H9 (cell line): ENCODE results near the gene ROCK2. TPM values are rescaled to one million over a fixed set of nuclear protein-coding genes. Genes with fewer than 3 reads are reported as not detected.

ENCODE experiments used
- DNase-seq: peaks from one replicate; pipeline ENCODE4 v3.0.0-alpha.2; 2017
- H2AFZ ChIP-seq: one replicate; pipeline ENCODE4 v1.6.1; 2013; ENCODE audit warnings: mild to moderate bottlenecking, low read length, control low read depth, moderate library complexity
- H2AK5ac ChIP-seq: 2 replicates; pipeline ENCODE4 v1.6.1; 2013; ENCODE audit warnings: low read length, control low read depth, mixed read lengths; ENCODE audit not compliant: insufficient read length
- H2BK120ac ChIP-seq: one replicate; pipeline ENCODE4 v1.6.1; 2013; ENCODE audit warnings: low read depth, mild to moderate bottlenecking, low read length, control low read depth, inconsistent platforms; ENCODE audit not compliant: poor library complexity, severe bottlenecking
- H2BK12ac ChIP-seq: 2 replicates; pipeline ENCODE4 v1.6.1; 2013; ENCODE audit warnings: low read length, control low read depth, mixed read lengths, low read depth; ENCODE audit not compliant: insufficient read length
- H2BK15ac ChIP-seq: 2 replicates; pipeline ENCODE4 v1.6.1; 2013; ENCODE audit warnings: low read depth, low read length, control low read depth
- H2BK20ac ChIP-seq: one replicate; pipeline ENCODE4 v1.6.1; 2013; ENCODE audit warnings: low read depth, mild to moderate bottlenecking, low read length, control low read depth, inconsistent platforms; ENCODE audit not compliant: poor library complexity, severe bottlenecking
- H2BK5ac ChIP-seq: 2 replicates; pipeline ENCODE4 v1.6.1; 2013; ENCODE audit warnings: low read length, control low read depth, mixed read lengths; ENCODE audit not compliant: insufficient read length
- H3K14ac ChIP-seq: 2 replicates; pipeline ENCODE4 v1.6.1; 2013; ENCODE audit warnings: low read length, control low read depth; ENCODE audit not compliant: insufficient read depth
- H3K18ac ChIP-seq: 2 replicates; pipeline ENCODE4 v1.6.1; 2013; ENCODE audit warnings: low read depth, mild to moderate bottlenecking, mixed read lengths, low read length, control low read depth; ENCODE audit not compliant: insufficient read length
- H3K23ac ChIP-seq: 2 replicates; pipeline ENCODE4 v1.6.1; 2013; ENCODE audit warnings: low read length, control low read depth, mixed read lengths, low read depth; ENCODE audit not compliant: insufficient read length
- H3K23me2 ChIP-seq: 2 replicates; pipeline ENCODE4 v1.6.1; 2013; ENCODE audit warnings: low read depth, mild to moderate bottlenecking, mixed read lengths, low read length, control low read depth; ENCODE audit not compliant: insufficient read length, poor library complexity, severe bottlenecking
- H3K27ac ChIP-seq: 2 replicates; pipeline ENCODE4 v1.5.1; 2013; ENCODE audit warnings: low read length, control low read depth, mixed read lengths, low read depth; ENCODE audit not compliant: insufficient read length
- H3K27me3 ChIP-seq: 2 replicates; pipeline ENCODE4 v1.6.1; 2013; ENCODE audit warnings: low read length, control low read depth, inconsistent platforms; ENCODE audit not compliant: insufficient read depth
- H3K4ac ChIP-seq: 2 replicates; pipeline ENCODE4 v1.6.1; 2013; ENCODE audit warnings: low read depth, mild to moderate bottlenecking, control low read depth, inconsistent platforms, low read length, moderate library complexity
- H3K4me1 ChIP-seq: 2 replicates; pipeline ENCODE4 v1.6.1; 2013; ENCODE audit warnings: low read length, control low read depth, inconsistent platforms; ENCODE audit not compliant: insufficient read depth
- H3K4me2 ChIP-seq: 2 replicates; pipeline ENCODE4 v1.6.1; 2013; ENCODE audit warnings: low read length, control low read depth, mixed read lengths; ENCODE audit not compliant: insufficient read length, insufficient read depth
- H3K56ac ChIP-seq: 2 replicates; pipeline ENCODE4 v1.6.1; 2013; ENCODE audit warnings: low read depth, mild to moderate bottlenecking, mixed read lengths, low read length, control low read depth; ENCODE audit not compliant: insufficient read length
- H3K79me1 ChIP-seq: 2 replicates; pipeline ENCODE4 v1.6.1; 2013; ENCODE audit warnings: low read depth, mild to moderate bottlenecking, moderate library complexity, low read length, control low read depth, inconsistent platforms; ENCODE audit not compliant: insufficient read depth, poor library complexity, severe bottlenecking
- H3K79me2 ChIP-seq: 2 replicates; pipeline ENCODE4 v1.6.1; 2013; ENCODE audit warnings: low read length, control low read depth, inconsistent platforms; ENCODE audit not compliant: insufficient read depth
- H3K9ac ChIP-seq: 2 replicates; pipeline ENCODE4 v1.6.1; 2013; ENCODE audit warnings: low read length, control low read depth, mixed read lengths; ENCODE audit not compliant: insufficient read length; ENCODE audit errors: extremely low read depth
- H3K9me3 ChIP-seq: one replicate; pipeline ENCODE4 v1.6.1; 2013; ENCODE audit warnings: low read depth, low read length, inconsistent platforms; ENCODE audit not compliant: control insufficient read depth
- H3T11ph ChIP-seq: one replicate; pipeline ENCODE4 v1.6.1; 2013; ENCODE audit warnings: mild to moderate bottlenecking, low read length, control low read depth, inconsistent platforms
- H4K20me1 ChIP-seq: one replicate; pipeline ENCODE4 v1.6.1; 2013; ENCODE audit not compliant: control insufficient read depth, insufficient read length, insufficient read depth
- H4K5ac ChIP-seq: 2 replicates; pipeline ENCODE4 v1.6.1; 2013; ENCODE audit warnings: low read depth, mild to moderate bottlenecking, mixed read lengths, low read length, control low read depth; ENCODE audit not compliant: insufficient read length
- H4K8ac ChIP-seq: replicated peaks from 2 replicates; pipeline ENCODE4 v1.6.1; 2013; ENCODE audit warnings: low read length, control low read depth, mixed read lengths, low read depth; ENCODE audit not compliant: insufficient read length
- H4K91ac ChIP-seq: 2 replicates; pipeline ENCODE4 v1.6.1; 2013; ENCODE audit warnings: low read depth, mild to moderate bottlenecking, moderate library complexity, mixed read lengths, low read length, control low read depth; ENCODE audit not compliant: insufficient read length
- H3K27ac Mint-ChIP-seq, 3 experiments: 2 replicates in 2 of 3; 3 replicates in 1 of 3; pipeline ENCODE4 v1.8.0; 2020 to 2021; ENCODE audit warnings: mixed read lengths in 3 of 3, mild to moderate bottlenecking in 1 of 3, moderate library complexity in 1 of 3
- H3K27me3 Mint-ChIP-seq: 2 replicates; pipeline ENCODE4 v1.8.0; 2021; ENCODE audit warnings: low read depth, mild to moderate bottlenecking, moderate library complexity, mixed read lengths
- H3K36me3 Mint-ChIP-seq, 3 experiments: 2 replicates in 2 of 3; 3 replicates in 1 of 3; pipeline ENCODE4 v1.8.0; 2020 to 2021; ENCODE audit warnings: low read depth in 3 of 3, mixed read lengths in 3 of 3; ENCODE audit not compliant: insufficient read depth in 1 of 3
- H3K4me1 Mint-ChIP-seq, 2 experiments: 2 replicates each; pipeline ENCODE4 v1.8.0; 2020; ENCODE audit warnings: mixed read lengths in 2 of 2
- H3K4me3 Mint-ChIP-seq, 2 experiments: 2 replicates in 1 of 2; 3 replicates in 1 of 2; pipeline ENCODE4 v1.8.0; 2020 to 2021; ENCODE audit warnings: mild to moderate bottlenecking in 2 of 2, mixed read lengths in 2 of 2, moderate library complexity in 1 of 2
- H3K9me3 Mint-ChIP-seq, 2 experiments: 2 replicates in 1 of 2; 3 replicates in 1 of 2; pipeline ENCODE4 v1.8.0; 2020; ENCODE audit warnings: mild to moderate bottlenecking in 2 of 2, mixed read lengths in 2 of 2, moderate library complexity in 1 of 2
- WGBS: extraction: QIAGEN DNeasy Blood & Tissue Kit; methylation state at CpG from one replicate; pipeline ENCODE4 v1.1.7; 2013; ENCODE audit warnings: missing lambda C conversion rate, low lambda C conversion rate, mixed read lengths; ENCODE audit not compliant: insufficient read length; ENCODE audit errors: extremely low coverage; 5-methylcytosine and 5-hydroxymethylcytosine counted together
- total RNA-seq: library from RNA; stranded (reverse); gene quantifications from 2 replicates; pipeline ENCODE4 v1.2.1, GENCODE V29; 2021
- TF ChIP-seq, protein P1 (sequence below): fragments of 200-600 bp; sonication (generic); conservative IDR thresholded peaks from 3 replicates; pipeline ENCODE4 v1.8.0; 2021; ENCODE audit warnings: antibody characterized with exemption, mild to moderate bottlenecking

ROCK2 gene
- total RNA-seq, 1 experiment from 2014 or later: 33.2 TPM

DNA sequence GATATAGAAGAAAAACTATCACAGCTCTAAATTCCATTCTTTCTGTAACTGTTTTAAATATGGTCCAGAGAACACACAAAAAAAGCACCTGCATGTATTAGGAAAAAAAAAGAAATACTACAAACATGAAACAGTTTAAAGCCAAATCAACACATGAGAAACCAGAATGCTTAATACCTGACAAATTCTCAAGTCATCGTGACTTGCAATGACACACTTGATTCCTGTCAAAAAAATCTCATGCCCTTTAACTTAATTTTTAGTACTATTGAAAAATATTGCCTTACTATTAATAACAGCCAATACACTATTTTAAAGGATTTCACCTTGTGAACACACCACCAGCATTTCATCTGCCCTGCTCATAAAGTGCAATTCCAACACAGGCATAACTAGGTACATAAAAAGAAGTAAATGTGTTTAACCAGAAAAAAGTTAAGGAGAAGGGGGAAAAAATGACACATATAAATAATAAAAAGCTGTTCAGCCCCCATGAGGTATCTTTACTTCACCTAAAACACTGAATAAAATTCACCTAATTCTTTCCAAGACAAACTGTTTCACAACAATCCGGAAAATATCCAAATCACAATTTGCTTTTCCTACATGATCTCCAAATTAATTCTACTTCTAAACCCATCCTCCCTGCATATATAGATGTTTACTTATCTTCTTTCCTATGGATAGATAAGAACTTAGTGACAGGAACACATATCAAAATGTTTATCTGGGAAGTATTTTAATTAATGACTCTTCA lies 10.8 kb downstream of the ROCK2 start:
- TF ChIP-seq, protein P1, sequence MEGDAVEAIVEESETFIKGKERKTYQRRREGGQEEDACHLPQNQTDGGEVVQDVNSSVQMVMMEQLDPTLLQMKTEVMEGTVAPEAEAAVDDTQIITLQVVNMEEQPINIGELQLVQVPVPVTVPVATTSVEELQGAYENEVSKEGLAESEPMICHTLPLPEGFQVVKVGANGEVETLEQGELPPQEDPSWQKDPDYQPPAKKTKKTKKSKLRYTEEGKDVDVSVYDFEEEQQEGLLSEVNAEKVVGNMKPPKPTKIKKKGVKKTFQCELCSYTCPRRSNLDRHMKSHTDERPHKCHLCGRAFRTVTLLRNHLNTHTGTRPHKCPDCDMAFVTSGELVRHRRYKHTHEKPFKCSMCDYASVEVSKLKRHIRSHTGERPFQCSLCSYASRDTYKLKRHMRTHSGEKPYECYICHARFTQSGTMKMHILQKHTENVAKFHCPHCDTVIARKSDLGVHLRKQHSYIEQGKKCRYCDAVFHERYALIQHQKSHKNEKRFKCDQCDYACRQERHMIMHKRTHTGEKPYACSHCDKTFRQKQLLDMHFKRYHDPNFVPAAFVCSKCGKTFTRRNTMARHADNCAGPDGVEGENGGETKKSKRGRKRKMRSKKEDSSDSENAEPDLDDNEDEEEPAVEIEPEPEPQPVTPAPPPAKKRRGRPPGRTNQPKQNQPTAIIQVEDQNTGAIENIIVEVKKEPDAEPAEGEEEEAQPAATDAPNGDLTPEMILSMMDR: no peak
- Histone ChIP-seq H2BK20ac (no peak overlapping the region), H3K23ac (no peak overlapping the region), H2BK5ac (no peak overlapping the region), H3K4me1 (no peaks in the 10 kb centered on the region), H3T11ph (no peak overlapping the region), H3K23me2 (no peaks in the 10 kb centered on the region), H2BK15ac (no peak overlapping the region), H2AFZ (no peak overlapping the region), H3K56ac (no peak overlapping the region), H3K79me1 (peaks cover 9% of the 10 kb centered on the region), H3K79me2 (peaks cover 17% of the 10 kb centered on the region; the same call in 1 of the 2 replicates), H4K20me1 (no peaks in the 10 kb centered on the region), H4K91ac (no peak overlapping the region), H3K18ac (no peak overlapping the region), H2BK12ac (no peak overlapping the region), H4K8ac (no peak overlapping the region), H2BK120ac (no peak overlapping the region), H2AK5ac (no peak overlapping the region), H3K9me3 (no peaks in the 10 kb centered on the region), H3K4me2 (no peak overlapping the region), H3K14ac (no peak overlapping the region), H3K4ac (no peak overlapping the region), H3K27ac (no peak overlapping the region), H4K5ac (no peak overlapping the region), H3K9ac (no peak overlapping the region), H3K27me3 (no peaks in the 10 kb centered on the region)
- Mint-ChIP-seq H3K27me3 (no peaks in the 10 kb centered on the region), H3K36me3 (peaks cover 2 to 14% (median 10%) of the 10 kb centered on the region in 3 experiments; a peak in 6 of 7 replicates), H3K4me3 (no peak overlapping the region), H3K9me3 (peaks cover 9 to 11% of the 10 kb centered on the region in 2 experiments; a peak in 4 of 5 replicates), H3K4me1 (no peaks in the 10 kb centered on the region), H3K27ac (no peak overlapping the region; a peak in 1 of 7 replicates)
- no peak for DNase-seq
- no CpG with 5 or more reads among the region's 2 CpGs for WGBS
